Tongue (tissue), 2 donors: Measurements from ENCODE around the gene H6PD. TPM values are rescaled to one million over a fixed set of nuclear protein-coding genes. Genes with fewer than 3 reads are reported as not detected.
"Not testable (repeated sequence)": the region's sequence is repeated elsewhere in the genome, so short reads cannot be mapped to it uniquely, and the experiment has no call there.

ENCODE experiments used
- DNase-seq: peaks from one replicate; pipeline ENCODE4 v3.0.0-alpha.2; 2015
- total RNA-seq: library from RNA; depleted of rRNA; stranded (reverse); fragments of >200 nt; gene quantifications from one replicate; pipeline ENCODE4 v1.2.3, GENCODE V29; 2014

The H6PD gene
- total RNA-seq, 1 donor from 2014 or later, result 50.5 TPM

- DNase-seq, result not testable (repeated sequence)
Measured at GRCh38 chr1:9299571-9300541, 65.3 kb downstream of the H6PD start.

- no peak for DNase-seq
Measured at GRCh38 chr1:9300573-9300972, 66.0 kb downstream of the H6PD start.

GRCh38 chr1:9302745-9303524, 68.4 kb downstream of the H6PD start:
- no peak for DNase-seq

- DNase-seq, result no peak
Measured at GRCh38 chr1:9303916-9304315, 69.3 kb downstream of the H6PD start.

GRCh38 chr1:9305216-9305615, 70.6 kb downstream of the H6PD start:
- no peak for DNase-seq

- DNase-seq, result no peak
Measured at GRCh38 chr1:9306006-9306405, 71.4 kb downstream of the H6PD start.

- peak; percentile 56 for DNase-seq
Measured at GRCh38 chr1:9307303-9307702, 72.7 kb downstream of the H6PD start.

GRCh38 chr1:9308236-9308785, 73.7 kb downstream of the H6PD start:
- no peak for DNase-seq

- DNase-seq, result no peak
Measured at GRCh38 chr1:9309080-9309479, 74.5 kb downstream of the H6PD start.

- DNase-seq, result no peak
Measured at GRCh38 chr1:9309991-9310390, 75.4 kb downstream of the H6PD start.

GRCh38 chr1:9311029-9311428, 76.5 kb downstream of the H6PD start:
- DNase-seq, result no peak

- no peak for DNase-seq
Measured at GRCh38 chr1:9311479-9311878, 76.9 kb downstream of the H6PD start.

- no peak for DNase-seq
Measured at GRCh38 chr1:9312168-9312720, 77.7 kb downstream of the H6PD start.

- no peak for DNase-seq
Measured at GRCh38 chr1:9313576-9313975, 79.0 kb downstream of the H6PD start.

GRCh38 chr1:9314111-9314510, 79.5 kb downstream of the H6PD start:
- no peak for DNase-seq

- DNase-seq, result no peak
Measured at GRCh38 chr1:9314711-9315379, 80.3 kb downstream of the H6PD start.

GRCh38 chr1:9315411-9316079, 81.0 kb downstream of the H6PD start:
- DNase-seq, result no peak

- DNase-seq, result no peak
Measured at GRCh38 chr1:9316080-9316444, 81.5 kb downstream of the H6PD start.

GRCh38 chr1:9316512-9316911, 81.9 kb downstream of the H6PD start:
- no peak for DNase-seq

- DNase-seq, result no peak
Measured at GRCh38 chr1:9317072-9317471, 82.5 kb downstream of the H6PD start.

GRCh38 chr1:9317591-9318417, 83.2 kb downstream of the H6PD start:
- peak; percentile 79 for DNase-seq
